ENCODE data around the gene TERT. TPM values are rescaled to one million over a fixed set of nuclear protein-coding genes. Genes with fewer than 3 reads are reported as not detected.
"Not testable (repeated sequence)": the region's sequence is repeated elsewhere in the genome, so short reads cannot be mapped to it uniquely, and the experiment has no call there.

Gene TERT
- total RNA-seq = 1 to 10 TPM; 7.1 to 9.8 TPM
- 3.0 TPM for polyA plus RNA-seq (2013, experiment 1 of 2)
- polyA plus RNA-seq (2013, experiment 2 of 2) = 2.3 TPM
- long read RNA-seq, experiment 1, partial matches to known transcripts = 0 of 3 reads
- long read RNA-seq, experiment 1, other reads (novel, unspliced or antisense) = 3 of 3 reads
- long read RNA-seq, experiment 2, partial matches to known transcripts = 2 of 2 reads
- long read RNA-seq, experiment 2, other reads (novel, unspliced or antisense) = 0 of 2 reads
- long read RNA-seq, experiment 3, full-length matches to known transcripts = 1 of 14 reads
- long read RNA-seq, experiment 3, partial matches to known transcripts = 5 of 14 reads
- long read RNA-seq, experiment 3, other reads (novel, unspliced or antisense) = 8 of 14 reads
- long read RNA-seq, experiment 4 = 0 reads

DNA sequence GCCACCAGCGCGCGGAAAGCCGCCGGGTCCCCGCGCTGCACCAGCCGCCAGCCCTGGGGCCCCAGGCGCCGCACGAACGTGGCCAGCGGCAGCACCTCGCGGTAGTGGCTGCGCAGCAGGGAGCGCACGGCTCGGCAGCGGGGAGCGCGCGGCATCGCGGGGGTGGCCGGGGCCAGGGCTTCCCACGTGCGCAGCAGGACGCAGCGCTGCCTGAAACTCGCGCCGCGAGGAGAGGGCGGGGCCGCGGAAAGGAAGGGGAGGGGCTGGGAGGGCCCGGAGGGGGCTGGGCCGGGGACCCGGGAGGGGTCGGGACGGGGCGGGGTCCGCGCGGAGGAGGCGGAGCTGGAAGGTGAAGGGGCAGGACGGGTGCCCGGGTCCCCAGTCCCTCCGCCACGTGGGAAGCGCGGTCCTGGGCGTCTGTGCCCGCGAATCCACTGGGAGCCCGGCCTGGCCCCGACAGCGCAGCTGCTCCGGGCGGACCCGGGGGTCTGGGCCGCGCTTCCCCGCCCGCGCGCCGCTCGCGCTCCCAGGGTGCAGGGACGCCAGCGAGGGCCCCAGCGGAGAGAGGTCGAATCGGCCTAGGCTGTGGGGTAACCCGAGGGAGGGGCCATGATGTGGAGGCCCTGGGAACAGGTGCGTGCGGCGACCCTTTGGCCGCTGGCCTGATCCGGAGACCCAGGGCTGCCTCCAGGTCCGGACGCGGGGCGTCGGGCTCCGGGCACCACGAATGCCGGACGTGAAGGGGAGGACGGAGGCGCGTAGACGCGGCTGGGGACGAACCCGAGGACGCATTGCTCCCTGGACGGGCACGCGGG, at the start of gene TERT:
TERT (minus strand) TSS at position 234 of the 815 bp plus-strand sequence; CDS start at position 155, 79 bp downstream.
- Mint-ChIP-seq H3K36me3 (ENCODE audit: low read depth) (no peaks in the 10 kb centered on the region), H3K27me3 (ENCODE audit: insufficient read depth) (peaks cover 24% of the 10 kb centered on the region), H3K9me3 (no peaks in the 10 kb centered on the region), H3K4me1 (peaks cover 1% of the 10 kb centered on the region), H3K27ac (no peak within 1 kb of the TSS), H3K4me3 (peak within 1 kb of the TSS; percentile 49)
- Histone ChIP-seq H3K27me3 (ENCODE audit: control insufficient read depth, insufficient read depth, low read length, poor library complexity, severe bottlenecking) (peaks cover 11% of the 10 kb centered on the region), H3K4me3 (ENCODE audit: low read length) (peak within 1 kb of the TSS; percentile 75), H3K4me1 (ENCODE audit: control insufficient read depth, insufficient read depth, low read length) (no peaks in the 10 kb centered on the region), H3K9ac (ENCODE audit: extremely low read depth, low read length, poor library complexity, severe bottlenecking) (no peak within 1 kb of the TSS), H3K27ac (ENCODE audit: low read depth, low read length) (no peak within 1 kb of the TSS), H3K9me3 (ENCODE audit: control insufficient read depth, low read length) (no peaks in the 10 kb centered on the region), H3K36me3 (ENCODE audit: control insufficient read depth, insufficient read depth, low read length) (no peaks in the 10 kb centered on the region)
- DNase-seq = peak; percentile 94
- WGBS, 2 experiments (ENCODE audit: insufficient coverage in 1 of 2, insufficient read length in 1 of 2) = 5 to 11% methylated on average over 43 to 97 of the region's 102 CpGs
- TF ChIP-seq, protein P1, sequence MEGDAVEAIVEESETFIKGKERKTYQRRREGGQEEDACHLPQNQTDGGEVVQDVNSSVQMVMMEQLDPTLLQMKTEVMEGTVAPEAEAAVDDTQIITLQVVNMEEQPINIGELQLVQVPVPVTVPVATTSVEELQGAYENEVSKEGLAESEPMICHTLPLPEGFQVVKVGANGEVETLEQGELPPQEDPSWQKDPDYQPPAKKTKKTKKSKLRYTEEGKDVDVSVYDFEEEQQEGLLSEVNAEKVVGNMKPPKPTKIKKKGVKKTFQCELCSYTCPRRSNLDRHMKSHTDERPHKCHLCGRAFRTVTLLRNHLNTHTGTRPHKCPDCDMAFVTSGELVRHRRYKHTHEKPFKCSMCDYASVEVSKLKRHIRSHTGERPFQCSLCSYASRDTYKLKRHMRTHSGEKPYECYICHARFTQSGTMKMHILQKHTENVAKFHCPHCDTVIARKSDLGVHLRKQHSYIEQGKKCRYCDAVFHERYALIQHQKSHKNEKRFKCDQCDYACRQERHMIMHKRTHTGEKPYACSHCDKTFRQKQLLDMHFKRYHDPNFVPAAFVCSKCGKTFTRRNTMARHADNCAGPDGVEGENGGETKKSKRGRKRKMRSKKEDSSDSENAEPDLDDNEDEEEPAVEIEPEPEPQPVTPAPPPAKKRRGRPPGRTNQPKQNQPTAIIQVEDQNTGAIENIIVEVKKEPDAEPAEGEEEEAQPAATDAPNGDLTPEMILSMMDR (conservative IDR thresholded peaks at IDR 0.05) = peak; percentile 49

DNA sequence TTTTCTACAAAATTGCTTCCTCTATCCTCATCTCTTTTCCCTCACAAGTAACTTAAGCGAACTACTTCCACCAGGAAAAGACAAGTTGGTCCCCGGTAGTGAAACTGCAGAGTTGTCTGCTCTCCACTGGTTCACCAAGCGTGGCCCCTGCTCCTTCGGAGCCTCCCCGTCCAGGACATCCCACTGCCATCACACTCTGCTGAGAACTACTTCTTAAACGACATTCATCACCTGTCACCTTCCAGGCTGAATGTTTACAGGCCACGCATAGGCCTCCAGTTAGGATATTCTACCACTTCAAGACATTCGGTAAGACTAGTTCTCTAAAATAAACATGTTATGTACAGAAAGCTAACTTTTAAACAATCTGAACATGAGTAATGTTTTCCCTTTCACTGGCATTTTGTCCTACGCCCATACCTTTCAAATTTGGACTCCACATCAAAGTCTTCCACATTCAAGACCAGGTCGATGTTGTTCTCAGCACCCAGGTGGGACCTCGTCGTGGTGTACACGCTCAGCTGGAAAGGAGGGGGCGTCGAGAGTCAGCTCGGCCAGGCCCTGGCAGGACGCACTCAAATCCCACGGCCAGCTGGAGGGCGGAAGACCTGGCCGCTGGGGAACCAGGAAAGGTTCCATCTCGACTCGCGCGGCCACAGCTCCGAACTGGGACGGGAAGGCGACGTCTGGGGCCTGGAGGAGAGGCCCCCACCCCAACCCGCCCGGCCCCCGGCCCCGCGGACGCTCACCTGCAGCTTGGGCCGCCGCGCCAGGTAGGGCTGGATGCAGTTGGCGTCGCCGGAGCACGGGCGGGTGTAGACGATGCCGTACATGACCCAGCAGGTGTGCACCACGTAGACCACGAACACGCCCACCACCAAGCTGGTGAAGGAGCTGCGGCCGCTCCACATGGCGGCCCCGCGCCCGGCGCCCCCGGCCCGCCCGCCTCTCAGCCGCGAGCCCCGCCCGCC, 49.3 kb upstream of the TERT start:
- DNase-seq = no peak
- H3K27me3 Mint-ChIP-seq (ENCODE audit: insufficient read depth) = no peaks in the 10 kb centered on the region
- peaks cover 36% of the 10 kb centered on the region for H3K36me3 Mint-ChIP-seq (ENCODE audit: low read depth)
- peak overlapping the region; percentile 94 for H3K4me3 ChIP-seq (ENCODE audit: low read length)
- H3K9me3 ChIP-seq (ENCODE audit: control insufficient read depth, low read length) = no peaks in the 10 kb centered on the region
- H3K9ac ChIP-seq (ENCODE audit: extremely low read depth, low read length, poor library complexity, severe bottlenecking) = peak overlapping the region; percentile 59
- H3K4me3 Mint-ChIP-seq = peak overlapping the region; percentile 80
- peaks cover 7% of the 10 kb centered on the region for H3K4me1 ChIP-seq (ENCODE audit: control insufficient read depth, insufficient read depth, low read length)
- TF ChIP-seq, protein P1 (conservative IDR thresholded peaks at IDR 0.05) = no peak
- H3K36me3 ChIP-seq (ENCODE audit: control insufficient read depth, insufficient read depth, low read length) = peaks cover 33% of the 10 kb centered on the region
- H3K27me3 ChIP-seq (ENCODE audit: control insufficient read depth, insufficient read depth, low read length, poor library complexity, severe bottlenecking) = no peaks in the 10 kb centered on the region
- H3K9me3 Mint-ChIP-seq = no peaks in the 10 kb centered on the region
- no peak overlapping the region for H3K27ac ChIP-seq (ENCODE audit: low read depth, low read length)
- H3K27ac Mint-ChIP-seq = peak overlapping the region; percentile 86
- peaks cover 13% of the 10 kb centered on the region for H3K4me1 Mint-ChIP-seq
- 11 to 18% methylated on average over 38 to 61 of the region's 61 CpGs for WGBS, 2 experiments (ENCODE audit: insufficient coverage in 1 of 2, insufficient read length in 1 of 2)

DNA sequence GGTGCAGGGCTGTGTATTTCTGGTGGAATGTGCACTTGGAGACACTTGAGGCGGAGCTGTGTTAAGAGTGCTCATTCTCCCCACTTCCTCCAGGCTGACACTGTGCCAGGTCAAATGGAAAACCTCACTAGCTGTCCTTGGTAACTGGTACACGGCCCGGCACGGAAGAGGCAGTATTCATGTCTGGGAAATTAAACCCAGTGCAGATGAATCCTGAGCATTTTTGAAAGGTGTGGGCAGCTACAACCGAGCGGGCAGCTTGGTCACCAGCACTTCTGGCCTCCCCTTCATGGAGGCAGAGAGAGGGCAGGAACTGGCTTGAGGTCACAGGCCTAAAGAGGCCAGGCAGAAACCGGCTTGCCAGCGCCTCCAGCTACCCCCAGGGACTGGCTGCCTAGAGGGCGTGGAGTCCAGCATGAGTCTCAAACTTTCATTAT, 48.5 kb upstream of the TERT start:
- Histone ChIP-seq H3K4me1 (ENCODE audit: control insufficient read depth, insufficient read depth, low read length) (peaks cover 7% of the 10 kb centered on the region), H3K36me3 (ENCODE audit: control insufficient read depth, insufficient read depth, low read length) (peaks cover 35% of the 10 kb centered on the region), H3K27ac (ENCODE audit: low read depth, low read length) (no peak overlapping the region), H3K9me3 (ENCODE audit: control insufficient read depth, low read length) (no peaks in the 10 kb centered on the region), H3K4me3 (ENCODE audit: low read length) (peak overlapping the region; percentile 94), H3K9ac (ENCODE audit: extremely low read depth, low read length, poor library complexity, severe bottlenecking) (peak overlapping the region; percentile 59), H3K27me3 (ENCODE audit: control insufficient read depth, insufficient read depth, low read length, poor library complexity, severe bottlenecking) (no peaks in the 10 kb centered on the region)
- Mint-ChIP-seq H3K9me3 (no peaks in the 10 kb centered on the region), H3K27me3 (ENCODE audit: insufficient read depth) (no peaks in the 10 kb centered on the region), H3K27ac (peak overlapping the region; percentile 72), H3K4me1 (peaks cover 13% of the 10 kb centered on the region), H3K36me3 (ENCODE audit: low read depth) (peaks cover 36% of the 10 kb centered on the region), H3K4me3 (peak overlapping the region; percentile 80)
- WGBS, 2 experiments (ENCODE audit: insufficient coverage in 1 of 2, insufficient read length in 1 of 2) = 95 to 97% methylated on average over 9 of the region's 9 CpGs
- TF ChIP-seq, protein P1 (conservative IDR thresholded peaks at IDR 0.05) = no peak
- DNase-seq = no peak

DNA sequence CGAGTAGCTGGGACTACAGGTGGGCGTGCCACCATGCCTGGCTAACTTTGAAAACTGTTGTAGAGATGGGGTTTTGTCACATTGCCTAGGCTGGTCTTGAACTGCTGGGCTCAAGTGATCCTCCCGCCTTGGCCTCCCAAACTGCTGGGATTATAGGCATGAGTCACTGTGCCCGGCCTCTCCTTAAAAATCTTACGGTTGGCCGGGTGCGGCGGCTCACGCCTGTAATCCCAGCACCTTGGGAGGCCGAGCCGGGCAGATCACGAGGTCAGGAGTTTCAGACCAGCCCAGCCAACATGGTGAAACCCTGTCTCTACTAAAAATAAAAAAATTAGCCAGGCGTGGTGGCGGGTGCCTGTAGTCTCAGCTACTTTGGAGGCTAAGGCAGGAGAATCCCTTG, 47.8 kb upstream of the TERT start:
- WGBS, 2 experiments (ENCODE audit: insufficient coverage in 1 of 2, insufficient read length in 1 of 2) = 93 to 100% methylated on average over 11 to 14 of the region's 14 CpGs
- peaks cover 40% of the 10 kb centered on the region for H3K36me3 Mint-ChIP-seq (ENCODE audit: low read depth)

More for the DNA sequence above, 47.8 kb upstream of the TERT start:
- H3K27me3 Mint-ChIP-seq (ENCODE audit: insufficient read depth); H3K27ac ChIP-seq (ENCODE audit: low read depth, low read length); H3K9ac ChIP-seq (ENCODE audit: extremely low read depth, low read length, poor library complexity, severe bottlenecking); H3K27me3 ChIP-seq (ENCODE audit: control insufficient read depth, insufficient read depth, low read length, poor library complexity, severe bottlenecking); H3K4me1 ChIP-seq (ENCODE audit: control insufficient read depth, insufficient read depth, low read length); DNase-seq; H3K9me3 Mint-ChIP-seq; H3K9me3 ChIP-seq (ENCODE audit: control insufficient read depth, low read length); H3K4me3 ChIP-seq (ENCODE audit: low read length); H3K27ac Mint-ChIP-seq: not testable (repeated sequence)
- Mint-ChIP-seq H3K4me3 (peak overlapping the region; percentile 80), H3K4me1 (peaks cover 13% of the 10 kb centered on the region)
- H3K36me3 ChIP-seq (ENCODE audit: control insufficient read depth, insufficient read depth, low read length) = peaks cover 42% of the 10 kb centered on the region
